NCI-H2227 treated with DMSO at 0.1 percent for 48 hours (cell line): ENCODE data around the gene ZBTB20.

Experiments
- DNase-seq: peaks from one replicate; lab custom pipeline; 2025; lab: John Stamatoyannopoulos, UW

Gene ZBTB20

DNA sequence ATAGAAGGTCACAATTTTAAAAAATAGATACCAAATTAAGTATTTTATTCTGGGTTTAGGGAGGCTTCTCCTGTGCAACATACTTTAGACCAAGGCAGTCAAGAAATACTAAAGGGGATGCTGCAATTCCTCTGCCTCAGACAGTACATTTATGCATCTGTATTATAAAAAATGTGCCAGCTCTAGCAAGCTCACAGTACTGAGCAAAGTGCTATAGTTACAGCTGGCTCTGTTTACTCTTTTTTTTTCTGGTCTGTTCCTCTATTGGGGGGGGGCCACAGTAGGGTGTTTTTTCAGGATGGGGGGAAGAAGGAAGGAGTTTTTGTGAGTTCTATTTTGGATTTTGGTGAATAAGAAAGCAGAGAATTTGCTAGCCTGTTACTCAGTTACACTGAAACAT, 668.3 kb downstream of the ZBTB20 start:
- no peak for DNase-seq

DNA sequence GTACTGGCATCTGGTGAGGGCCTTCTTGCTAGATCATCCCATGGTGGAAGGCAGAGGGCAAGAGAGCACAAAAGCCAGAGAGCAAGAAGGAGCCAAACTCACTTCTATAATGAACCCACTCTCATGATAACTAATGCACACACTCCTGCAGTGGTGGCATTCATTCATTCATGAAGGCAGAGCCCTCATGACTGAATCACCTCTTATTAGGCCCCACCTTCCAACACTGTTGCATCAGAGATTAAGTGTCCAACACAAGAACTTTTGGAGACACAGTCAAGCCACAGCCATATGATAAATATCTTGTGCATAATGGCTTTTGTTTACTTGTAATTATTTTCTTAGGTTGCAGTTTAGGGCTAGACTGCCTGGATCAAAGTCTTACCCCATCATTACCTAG, 670.6 kb downstream of the ZBTB20 start:
- DNase-seq: no peak

DNA sequence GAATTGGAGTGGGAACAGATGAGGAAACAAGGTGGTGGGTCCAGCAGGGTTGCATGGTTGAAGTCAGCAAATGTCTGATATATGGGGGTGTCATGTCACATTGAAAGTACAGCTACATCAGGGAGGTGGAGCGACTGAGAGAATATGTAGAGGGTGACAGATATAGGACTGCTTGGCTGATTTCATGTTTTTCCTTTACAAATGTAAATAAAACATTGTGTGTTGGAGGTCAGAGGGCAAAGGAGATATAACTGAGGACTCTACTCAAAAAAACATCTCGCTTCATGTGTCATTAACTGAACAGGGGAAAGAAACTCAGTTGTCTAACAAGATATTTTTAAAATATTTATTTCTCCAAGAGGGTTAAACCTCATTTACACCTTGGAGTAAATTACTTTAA, 675.6 kb downstream of the ZBTB20 start:
- DNase-seq: no peak

DNA sequence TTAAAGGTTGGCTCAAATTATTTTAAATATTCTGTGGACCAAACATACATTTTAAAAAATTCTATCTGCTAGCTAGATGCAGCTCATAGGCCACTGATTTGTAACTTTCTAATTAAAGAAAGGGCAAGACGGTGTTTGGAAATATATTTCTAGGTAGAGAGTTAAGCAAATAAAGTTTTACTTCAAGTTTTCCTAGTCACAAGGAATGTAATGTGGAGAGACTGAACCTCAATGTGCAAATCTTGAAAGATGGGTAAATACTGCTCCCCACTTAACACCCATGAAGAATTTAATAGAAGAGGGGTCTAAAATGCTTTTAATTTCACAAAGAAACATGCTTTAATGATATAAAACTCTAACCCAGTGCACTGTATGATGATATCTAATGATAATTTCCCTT, 678.0 kb downstream of the ZBTB20 start:
- DNase-seq: no peak

DNA sequence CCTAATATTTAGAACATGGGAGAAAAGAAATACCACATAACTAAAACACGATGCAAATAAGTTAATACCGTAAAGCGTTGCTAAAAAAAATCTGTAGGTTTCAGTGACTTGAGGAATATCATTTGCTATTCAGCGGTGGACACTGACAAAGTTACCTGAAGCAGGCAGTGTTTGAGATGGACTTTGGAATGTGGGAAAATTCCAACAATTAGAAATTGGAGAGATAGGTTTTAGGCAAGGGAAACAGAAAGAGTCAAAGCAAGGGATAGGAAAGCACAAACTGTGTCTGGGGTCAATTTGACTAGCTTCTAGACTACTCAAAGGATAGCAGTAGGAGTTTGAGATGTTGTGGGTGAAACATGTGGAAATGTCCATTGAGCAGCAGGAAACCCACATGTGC, 680.3 kb downstream of the ZBTB20 start:
- DNase-seq: no peak

DNA sequence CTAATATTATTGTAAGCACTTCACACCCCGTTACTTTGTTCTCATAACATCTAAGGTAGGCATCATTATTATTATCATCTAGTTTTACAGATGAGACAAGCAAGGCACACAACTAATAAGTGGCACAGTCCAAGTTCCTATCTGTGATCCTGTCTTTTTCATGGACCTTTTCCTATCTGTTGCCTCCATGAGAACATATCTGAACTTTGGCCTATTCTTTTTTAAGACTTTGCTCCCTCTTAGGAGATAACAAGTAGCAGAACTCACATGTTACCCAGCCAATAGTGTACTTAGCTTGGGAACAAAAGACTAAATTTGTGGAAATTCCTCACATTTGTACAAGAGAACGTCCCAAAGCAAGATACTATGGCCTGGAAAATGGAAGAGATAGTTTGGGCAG, 680.8 kb downstream of the ZBTB20 start:
- no peak for DNase-seq

DNA sequence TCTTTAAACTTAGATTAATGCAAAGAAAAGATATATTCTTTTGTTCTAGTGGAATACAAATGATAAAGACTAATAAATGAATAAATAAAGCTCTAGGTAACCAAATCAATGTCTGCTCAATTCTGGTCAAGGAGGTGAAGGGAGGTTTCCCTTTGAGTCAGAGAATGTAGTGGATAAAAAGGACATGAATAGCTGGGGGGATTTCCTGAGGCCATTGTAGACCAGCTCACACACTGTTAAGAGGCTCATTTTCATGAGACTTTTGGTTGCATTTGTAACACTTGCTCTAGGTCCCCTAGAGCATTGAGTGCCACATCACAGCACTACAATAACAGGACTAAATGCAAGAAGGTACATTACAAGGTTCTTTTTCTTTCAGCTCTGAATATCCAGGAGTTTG, 682.5 kb downstream of the ZBTB20 start:
- no peak for DNase-seq

DNA sequence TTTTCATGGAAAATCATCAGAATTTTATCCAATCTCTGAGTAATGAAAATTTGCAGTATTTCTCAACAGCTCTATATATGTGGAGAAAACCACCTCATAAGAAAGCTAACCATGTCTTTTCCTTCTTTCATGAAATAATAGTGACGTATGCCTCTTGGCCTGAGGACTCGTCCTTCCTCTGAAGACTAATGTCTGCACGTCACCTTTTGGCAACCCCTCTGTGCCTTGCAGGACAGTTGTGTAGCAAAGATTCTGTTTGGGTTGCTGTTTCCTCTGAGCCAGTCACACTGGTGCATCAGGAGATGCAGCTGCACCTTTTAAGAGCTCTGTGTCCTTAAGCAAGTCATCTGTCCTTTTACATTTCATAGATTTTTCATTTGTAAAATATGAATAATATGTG, 684.3 kb downstream of the ZBTB20 start:
- DNase-seq: no peak

DNA sequence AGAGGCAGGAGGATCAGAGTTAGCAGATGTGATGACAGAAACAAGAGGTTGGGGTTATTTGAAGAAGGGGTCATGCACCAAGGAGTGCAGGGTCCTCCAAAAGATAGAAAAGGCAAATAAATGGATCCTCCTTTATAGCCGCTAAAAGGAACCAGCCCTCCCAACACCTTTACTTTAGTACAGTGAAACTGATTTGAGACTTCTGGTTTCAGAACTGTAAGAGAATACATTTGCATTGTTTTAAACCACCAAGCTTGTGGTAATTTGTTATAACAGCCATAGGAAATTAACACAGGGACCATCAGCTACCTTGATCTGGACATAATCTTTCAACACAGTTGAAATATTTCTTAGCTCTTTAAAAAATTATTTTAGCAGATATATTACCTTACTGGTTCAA, 686.6 kb downstream of the ZBTB20 start:
- DNase-seq: no peak

DNA sequence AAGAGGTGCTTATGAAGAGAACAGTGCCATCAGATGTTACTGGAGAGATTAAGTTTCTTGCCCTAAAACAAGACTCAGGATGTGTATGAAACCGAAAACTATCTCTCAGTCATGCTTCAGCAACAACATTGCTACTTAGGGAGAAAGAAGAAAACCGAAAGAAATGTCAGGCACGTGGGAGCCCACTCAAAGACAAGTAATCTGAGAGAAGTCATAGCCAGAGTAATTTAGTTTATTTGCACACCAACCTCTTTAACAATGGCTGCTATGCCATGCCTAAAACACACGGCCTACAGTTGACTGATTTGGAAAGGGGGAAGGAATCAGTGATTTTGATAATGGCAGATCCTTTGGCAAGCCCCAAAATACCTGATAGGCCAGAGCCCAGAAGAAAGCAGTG, 690.3 kb downstream of the ZBTB20 start:
- DNase-seq: no peak

DNA sequence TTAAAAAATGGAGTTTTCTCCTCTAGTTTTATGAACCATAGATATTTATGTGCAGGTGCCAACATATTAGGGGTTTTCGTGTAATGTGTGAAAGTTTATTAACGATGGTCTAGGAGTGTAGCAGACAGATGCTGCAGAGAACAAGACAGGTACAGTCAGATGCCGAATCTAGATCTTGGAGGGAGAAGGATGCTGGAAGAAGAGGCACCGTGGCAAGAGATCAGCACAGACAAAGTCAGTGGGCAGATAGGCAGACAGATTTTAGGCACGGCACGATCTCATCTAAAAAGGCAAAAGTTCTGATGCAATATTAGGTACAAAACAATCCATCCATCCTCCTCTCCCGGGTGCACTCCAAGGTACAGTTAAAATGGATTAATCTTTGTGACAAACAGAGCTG, 691.7 kb downstream of the ZBTB20 start:
- no peak for DNase-seq

DNA sequence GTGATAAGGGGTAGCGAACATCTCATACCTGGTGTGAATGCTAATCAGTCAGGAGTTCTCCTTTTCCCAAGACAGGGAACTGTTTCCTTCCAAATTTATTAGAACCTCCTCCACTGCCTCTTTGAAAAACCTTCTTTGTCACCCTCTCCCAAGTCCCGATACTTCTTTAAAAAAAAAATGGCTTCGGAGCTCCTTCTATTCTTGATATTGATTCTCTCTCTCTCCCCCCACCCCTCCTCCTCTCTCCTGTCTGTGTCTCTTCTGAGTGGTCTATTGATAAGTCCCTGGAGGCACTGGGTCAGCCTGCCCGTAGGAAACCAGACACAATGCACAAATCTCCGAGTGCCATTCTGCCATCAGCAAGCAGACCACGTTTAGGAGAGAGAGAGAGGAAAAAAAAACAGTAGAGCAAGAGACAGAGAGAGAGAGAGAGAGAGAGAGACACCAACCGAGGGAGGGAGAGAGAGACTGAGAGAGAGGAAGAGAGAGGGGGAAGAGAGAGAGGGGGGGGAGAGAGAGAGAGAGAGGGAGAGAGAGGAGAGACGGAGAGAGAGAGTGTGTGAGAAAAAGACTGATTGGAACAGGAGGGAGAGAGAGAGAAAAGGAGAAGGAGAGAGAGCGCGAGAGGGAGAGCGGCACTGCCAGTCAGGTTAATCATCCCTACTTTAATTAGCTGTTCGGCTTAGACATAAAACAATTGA, 692.4 kb downstream of the ZBTB20 start:
- DNase-seq: peak; percentile 5

DNA sequence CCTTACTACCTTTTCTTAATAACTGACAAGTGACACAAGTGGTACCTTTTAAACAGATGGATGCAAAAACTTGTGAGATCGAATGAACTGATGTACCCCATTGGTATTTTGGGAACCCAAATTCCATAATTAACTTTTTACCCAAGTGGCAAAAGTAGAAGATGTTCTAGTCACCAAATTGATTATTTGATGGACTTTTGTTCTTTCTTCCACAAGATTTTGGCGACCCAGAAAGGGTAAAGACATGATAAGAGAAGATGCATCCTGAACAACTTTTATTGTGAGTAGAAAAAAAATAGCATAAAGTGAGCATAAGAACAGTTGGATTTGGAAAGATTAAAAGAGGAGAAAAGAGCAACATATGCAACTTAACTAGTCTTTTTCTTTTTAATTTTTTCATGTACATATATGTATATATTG, 693.7 kb downstream of the ZBTB20 start:
- DNase-seq: no peak

DNA sequence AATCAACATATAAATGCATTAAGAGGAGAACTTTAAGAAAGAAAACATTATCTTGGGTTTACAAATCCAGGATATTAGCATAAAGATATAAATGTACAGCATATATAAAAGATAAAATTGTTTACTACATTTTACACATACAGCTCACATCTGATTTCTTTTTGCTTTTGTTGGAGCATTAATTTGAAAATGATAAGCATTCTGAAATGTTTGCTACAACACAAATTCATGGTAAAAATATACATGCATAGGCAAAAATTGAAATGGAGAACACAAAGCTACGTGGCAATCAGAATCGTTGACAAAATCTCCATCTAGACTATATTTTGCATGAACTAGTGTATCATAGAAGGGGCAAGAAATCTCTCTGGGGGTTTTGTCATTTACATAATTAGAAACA, 694.2 kb downstream of the ZBTB20 start:
- no peak for DNase-seq

DNA sequence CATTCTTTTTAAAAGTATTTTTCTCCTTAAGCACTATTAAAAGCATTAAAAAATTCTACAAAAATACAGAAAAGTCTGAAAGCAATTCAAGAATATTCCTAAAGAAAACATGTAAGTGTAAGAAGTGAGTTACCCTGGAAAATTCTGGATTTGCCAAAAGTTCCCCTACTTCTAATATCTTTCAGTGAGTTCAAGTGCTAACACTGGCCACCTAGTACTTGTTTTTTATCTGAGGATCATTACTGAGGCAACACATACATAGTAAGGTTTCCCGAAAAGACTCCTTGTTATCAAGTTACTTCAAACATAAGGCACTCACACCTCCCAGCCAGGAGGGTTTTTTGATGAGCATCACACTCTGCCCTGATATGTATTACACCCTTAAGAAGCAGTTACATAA, 694.8 kb downstream of the ZBTB20 start:
- DNase-seq: no peak

DNA sequence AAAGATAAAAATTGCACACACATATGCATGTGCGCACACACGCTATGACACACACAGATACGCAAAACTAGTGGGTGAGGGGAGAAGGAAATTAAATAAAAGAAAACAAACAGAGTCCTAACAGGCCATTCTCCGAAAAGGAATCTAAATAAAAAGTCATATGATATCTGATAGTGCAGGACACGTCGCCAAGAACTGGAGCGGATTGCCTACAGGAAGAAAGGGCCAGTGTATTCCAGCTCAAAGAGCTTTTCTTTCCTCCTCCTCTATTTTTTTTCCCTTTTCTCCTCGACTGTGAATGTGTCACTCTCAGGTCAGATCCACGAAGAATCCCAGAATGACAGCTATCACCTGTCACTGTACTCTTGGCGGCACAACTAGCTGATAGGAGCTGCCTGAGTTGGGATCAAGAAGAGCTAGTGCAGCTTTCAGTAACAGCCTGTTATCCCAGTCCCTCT, 695.5 kb downstream of the ZBTB20 start:
- no peak for DNase-seq

DNA sequence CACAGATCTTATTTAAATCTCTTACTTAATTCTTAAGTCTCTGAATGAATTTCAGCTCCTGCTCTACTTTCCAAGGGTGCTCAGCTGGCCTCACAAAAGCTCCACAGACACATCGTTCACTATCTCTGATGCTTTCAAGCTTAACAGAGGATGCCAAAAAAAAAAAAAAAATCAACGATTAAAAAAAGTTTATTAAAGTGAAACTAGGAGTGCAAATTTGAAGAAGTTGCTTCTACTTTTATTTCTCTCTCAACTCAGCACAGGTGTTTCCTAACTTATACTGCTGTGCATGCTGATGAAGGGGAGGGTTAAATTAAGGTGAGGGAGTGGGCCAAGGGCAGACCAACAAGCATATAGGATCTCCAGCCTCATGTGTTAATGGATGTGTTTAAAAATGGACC, 696.0 kb downstream of the ZBTB20 start:
- no peak for DNase-seq

DNA sequence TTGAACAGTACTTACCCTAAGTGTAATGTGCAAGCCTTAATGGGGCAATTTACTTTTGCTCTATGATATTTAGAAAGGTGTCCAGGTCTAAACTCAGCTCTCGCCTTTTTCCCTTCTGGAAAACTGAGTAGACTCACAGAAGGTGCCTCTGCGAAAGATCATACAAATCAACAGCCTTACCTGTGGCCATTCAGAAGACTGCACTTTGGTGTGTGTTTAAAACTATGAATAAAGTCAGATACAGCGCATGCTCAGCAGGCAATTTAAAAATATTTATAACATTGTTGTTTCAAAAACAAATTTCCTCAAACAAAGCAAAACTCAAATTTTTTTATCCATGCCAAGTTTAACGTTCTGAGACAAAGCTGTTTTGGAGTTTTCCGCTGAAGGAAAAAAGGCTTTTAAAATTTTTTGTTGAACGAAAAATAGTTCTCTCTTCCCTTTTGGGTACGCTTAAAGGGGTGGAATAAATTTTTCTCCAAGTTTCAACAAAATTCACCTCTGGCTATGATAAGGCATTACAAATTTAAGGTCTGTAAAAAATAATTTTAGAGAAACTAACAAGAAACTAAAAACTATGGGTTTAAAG, 697.0 kb downstream of the ZBTB20 start:
- DNase-seq: no peak

DNA sequence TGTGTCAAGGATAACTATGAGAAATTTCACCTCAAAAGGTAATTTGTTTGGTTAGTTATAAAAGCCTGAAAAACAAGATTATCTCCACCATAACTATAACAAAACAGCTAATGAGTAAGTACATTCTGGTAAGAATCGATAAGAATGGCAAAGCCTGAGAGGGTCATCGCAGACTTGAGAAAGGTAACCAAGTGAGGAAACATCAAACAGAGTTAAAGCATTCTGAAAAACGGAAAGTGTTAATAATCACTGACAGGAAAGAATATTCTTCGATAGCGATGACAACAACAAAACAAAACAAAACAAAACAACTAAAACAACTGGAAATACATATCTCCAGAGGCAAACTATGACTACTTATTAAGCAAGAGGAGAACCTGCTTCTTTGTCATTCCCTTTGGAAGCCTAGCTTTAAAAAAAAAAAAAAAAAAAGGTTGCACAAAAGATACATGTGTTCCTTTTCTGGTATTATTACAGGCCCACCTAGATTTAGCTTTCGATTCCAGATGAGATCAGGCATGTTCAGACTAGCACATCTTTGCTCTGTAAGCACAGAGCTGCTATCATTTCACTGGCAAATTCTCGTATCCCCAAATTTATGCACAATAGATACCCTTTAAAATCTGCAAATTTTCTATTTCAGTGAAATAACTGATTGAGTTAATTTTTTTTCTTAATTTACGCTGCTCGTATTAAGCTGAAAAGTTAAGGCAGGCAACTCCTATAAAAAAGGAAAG, 697.6 kb downstream of the ZBTB20 start:
- DNase-seq: no peak

DNA sequence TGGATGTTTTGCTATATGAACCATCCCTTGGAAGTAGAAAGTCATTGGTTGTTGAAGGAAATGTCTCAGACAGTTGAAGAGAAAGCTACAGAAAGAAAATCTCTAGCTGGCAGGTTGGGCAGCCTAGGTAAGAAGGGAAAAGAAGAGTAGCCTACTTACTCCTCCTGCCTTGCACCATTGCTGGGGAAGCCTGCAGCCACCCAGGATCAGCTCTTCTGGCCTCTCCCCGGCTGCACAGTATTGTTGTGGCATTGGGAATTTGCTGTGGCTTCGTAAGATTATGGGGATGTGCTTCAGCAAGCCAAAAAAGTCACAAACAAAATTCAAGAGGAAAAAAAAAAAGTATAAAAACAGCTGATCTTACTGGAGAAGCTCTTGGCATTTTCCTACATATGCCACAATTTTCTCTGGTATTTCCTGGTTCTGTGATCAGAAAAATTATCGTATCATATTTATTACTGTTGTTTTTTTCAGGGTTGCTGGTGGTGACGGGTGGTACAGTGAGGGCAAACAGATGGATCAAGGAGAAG, 699.1 kb downstream of the ZBTB20 start:
- DNase-seq: no peak

DNA sequence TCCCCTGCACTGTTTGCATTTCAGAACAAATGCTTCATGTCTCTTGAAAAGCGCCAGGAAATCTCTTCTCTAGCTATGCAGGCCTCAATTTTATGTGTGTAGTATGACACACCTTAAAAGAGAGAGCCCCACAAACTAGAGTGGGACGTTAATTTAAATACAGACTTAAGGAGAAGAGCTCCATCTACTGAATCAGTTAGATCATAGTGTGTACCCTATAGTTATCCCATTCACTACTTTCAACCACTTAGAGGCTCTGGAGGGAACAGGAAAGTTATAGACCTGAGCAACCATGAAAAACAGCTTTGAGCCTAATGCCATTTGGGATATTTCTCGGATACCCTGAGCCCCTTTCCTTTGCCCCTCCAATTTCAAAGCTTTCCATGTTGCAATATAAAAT, 699.5 kb downstream of the ZBTB20 start:
- DNase-seq: no peak

DNA sequence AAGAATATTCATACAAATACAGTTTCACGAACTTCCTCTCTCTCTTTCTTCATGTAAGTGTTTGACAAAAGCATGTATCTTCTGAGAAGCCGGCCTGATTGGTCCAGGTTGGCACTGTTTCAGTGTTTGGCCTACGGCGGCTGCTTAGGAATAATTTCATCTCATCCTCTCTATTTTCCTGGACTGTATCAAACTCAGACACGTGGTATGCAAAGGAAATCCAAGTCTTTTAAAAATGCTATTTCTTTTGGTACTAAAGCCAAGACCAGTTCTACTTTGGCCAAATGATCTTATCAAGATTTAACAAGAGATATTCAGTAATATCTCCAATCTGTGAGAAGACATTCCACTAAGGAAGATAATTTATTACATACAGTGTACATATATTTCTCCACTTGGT, 700.5 kb downstream of the ZBTB20 start:
- DNase-seq: no peak

DNA sequence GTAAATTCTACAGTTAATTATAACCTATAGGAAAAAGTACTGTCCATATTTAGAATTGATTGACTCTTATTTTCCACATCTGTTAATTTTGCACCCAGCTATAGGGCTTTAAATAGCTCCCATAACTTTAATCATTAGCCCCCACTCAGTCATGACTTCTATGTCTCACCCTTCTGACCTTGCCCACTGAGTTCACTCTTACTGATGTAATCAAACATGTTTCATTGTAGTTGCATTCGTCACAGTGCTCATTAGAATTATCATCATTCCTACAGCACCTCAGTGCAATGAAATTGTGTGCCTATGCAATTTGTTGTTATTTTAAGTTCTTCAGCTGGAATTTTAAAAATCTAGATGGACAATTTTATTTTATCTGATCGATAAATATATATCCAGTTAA, 701.9 kb downstream of the ZBTB20 start:
- no peak for DNase-seq
